HG03139 (cell line): ENCODE results near the gene THBS1.

ENCODE experiments used
- ATAC-seq: cut with Tn5 transposase; IDR thresholded peaks from one replicate; pipeline ENCODE4 v1.9.1; 2021; ENCODE audit not compliant: unreplicated experiment

THBS1 gene

GRCh38 chr15:39627451-39628143 is 46.7 kb downstream of the THBS1 start:
- no peak for ATAC-seq

GRCh38 chr15:39628144-39628508 is 47.2 kb downstream of the THBS1 start:
- no peak for ATAC-seq

- ATAC-seq, result no peak
Observed at GRCh38 chr15:39628546-39629257, 47.8 kb downstream of the THBS1 start.

- ATAC-seq, result no peak
Observed at GRCh38 chr15:39629371-39629770, 48.5 kb downstream of the THBS1 start.

- ATAC-seq, result no peak
Observed at GRCh38 chr15:39629906-39630305, 49.0 kb downstream of the THBS1 start.

- no peak for ATAC-seq
Observed at GRCh38 chr15:39631357-39631756, 50.5 kb downstream of the THBS1 start.

- ATAC-seq, result no peak
Observed at GRCh38 chr15:39638041-39638440, 57.2 kb downstream of the THBS1 start.

GRCh38 chr15:39639037-39639436 is 58.2 kb downstream of the THBS1 start:
- no peak for ATAC-seq

- ATAC-seq, result no peak
Observed at GRCh38 chr15:39640665-39641064, 59.8 kb downstream of the THBS1 start.

GRCh38 chr15:39641191-39641889 is 60.5 kb downstream of the THBS1 start:
- ATAC-seq, result no peak

- no peak for ATAC-seq
Observed at GRCh38 chr15:39642011-39642640, 61.2 kb downstream of the THBS1 start.

- ATAC-seq, result no peak
Observed at GRCh38 chr15:39643727-39644126, 62.8 kb downstream of the THBS1 start.

GRCh38 chr15:39644136-39644535 is 63.3 kb downstream of the THBS1 start:
- no peak for ATAC-seq

- ATAC-seq, result no peak
Observed at GRCh38 chr15:39645138-39645975, 64.5 kb downstream of the THBS1 start.

- no peak for ATAC-seq
Observed at GRCh38 chr15:39645976-39646257, 65.0 kb downstream of the THBS1 start.

GRCh38 chr15:39646425-39646824 is 65.5 kb downstream of the THBS1 start:
- no peak for ATAC-seq
